HG03064 (cell line): ENCODE data around the gene MMP24.

Experiments
- ATAC-seq: cut with Tn5 transposase; IDR thresholded peaks from one replicate; pipeline ENCODE4 v1.9.1; 2021; ENCODE audit warnings: low read depth; ENCODE audit not compliant: unreplicated experiment

The MMP24 gene

DNA sequence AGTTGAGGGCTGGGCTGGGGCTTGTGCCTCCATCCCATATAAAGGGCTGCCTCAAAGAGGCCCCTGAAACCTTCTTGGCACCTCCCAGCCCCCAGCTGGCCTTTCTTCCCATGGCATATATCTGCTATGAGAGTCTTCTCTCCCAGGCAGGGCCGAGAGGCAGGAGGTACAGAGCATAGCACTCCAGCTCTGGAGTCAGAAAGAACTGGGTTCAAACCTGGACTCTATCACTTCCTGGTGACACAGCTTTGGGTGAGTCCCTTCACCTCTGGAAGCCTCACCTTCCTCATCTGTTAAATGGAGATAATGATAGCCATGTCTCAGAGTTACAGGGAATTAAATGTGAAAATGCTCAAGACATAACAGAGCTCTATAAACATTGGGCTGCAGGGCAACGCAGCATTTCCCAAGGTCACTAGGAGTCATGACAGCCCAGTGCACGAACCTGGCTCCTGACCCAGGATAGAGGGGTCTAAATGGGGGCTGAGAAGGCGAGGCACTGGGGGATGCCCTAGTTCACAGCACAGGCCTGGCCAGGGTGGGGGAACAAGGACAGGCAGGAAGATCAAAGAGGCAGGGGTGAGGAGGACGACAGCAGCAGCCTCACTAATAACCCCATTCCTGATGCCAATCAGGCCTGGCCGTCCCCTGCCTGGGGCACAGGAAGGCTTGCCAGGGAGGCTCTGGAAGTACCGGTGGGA is 63.8 kb downstream of the MMP24 start:
- ATAC-seq: no peak

DNA sequence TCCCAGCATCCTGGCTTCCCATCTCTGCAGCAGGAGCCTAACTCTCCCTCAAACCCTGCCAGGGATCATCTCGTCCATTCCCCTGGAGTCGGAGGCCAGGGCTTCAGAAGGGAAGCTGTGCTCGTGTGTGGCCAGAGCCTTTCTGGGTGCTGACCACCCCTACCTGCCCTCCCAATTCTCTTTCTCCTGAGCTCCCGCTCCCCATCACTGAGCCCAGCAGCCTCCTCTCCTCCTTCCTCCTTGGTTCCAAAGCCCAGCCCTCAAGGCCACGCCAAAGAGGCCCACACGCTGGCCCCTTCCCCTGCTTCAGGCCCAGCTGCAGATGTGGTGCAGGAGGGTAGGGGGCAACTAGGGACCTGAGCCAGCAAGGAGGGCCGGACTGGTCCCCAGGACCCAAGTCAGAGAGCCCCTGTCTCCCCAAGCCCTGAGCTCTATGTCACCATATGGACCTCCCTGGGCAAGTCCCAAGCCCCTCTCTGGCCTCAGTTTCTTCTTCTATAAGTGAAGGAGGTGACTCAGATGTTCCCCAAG is 64.5 kb downstream of the MMP24 start:
- ATAC-seq: no peak

DNA sequence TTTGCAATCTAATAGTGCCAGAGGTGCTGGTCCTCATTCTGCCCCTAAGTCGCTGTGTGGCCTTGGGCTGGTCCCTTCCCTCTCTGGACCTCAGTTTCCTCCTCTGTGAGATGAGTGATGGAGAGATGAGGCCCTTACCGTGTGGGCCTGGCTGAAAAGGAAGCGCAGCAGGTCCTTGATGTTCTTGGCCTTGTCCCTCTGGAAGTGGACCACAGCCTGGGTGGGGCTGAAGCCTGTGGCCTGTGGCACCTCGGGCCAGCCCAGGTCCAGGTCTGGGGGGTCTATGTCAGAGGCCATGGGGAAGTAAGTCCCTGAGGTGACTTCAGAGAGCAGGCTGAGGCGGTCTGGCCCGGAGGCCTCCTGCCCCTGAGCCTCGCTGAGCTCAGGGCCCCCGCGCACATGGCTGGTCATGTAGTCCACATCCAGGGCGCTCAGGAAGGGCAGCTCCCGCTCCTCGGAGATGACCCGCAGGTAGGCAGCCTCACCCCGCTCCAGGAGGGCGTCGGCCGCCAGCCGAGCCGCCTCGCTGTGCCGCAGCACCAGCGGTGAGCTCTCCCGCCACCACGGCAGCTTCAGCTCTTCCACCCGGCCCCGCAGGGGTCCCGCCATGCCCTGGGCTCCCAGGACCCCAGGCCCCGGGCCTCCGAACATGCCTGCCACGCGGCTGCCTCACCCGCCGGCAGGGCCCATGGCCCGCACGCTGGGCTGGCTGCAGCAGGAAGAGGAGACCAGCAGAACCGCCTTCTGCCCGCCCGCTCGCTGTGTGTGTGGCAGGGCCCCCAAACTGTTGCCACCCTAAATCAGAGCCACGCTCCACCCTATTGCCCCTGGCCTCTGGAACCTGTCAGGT is 65.4 kb downstream of the MMP24 start, which contains the start of gene FAM83C:
Gene FAM83C (minus strand): TSS at position 772 of the 850 bp plus-strand sequence. CDS start 121 bp downstream, at position 651.
- no peak for ATAC-seq

- no peak for ATAC-seq
Measured at GRCh38 chr20:35292504-35293285, 66.2 kb downstream of the MMP24 start.

DNA sequence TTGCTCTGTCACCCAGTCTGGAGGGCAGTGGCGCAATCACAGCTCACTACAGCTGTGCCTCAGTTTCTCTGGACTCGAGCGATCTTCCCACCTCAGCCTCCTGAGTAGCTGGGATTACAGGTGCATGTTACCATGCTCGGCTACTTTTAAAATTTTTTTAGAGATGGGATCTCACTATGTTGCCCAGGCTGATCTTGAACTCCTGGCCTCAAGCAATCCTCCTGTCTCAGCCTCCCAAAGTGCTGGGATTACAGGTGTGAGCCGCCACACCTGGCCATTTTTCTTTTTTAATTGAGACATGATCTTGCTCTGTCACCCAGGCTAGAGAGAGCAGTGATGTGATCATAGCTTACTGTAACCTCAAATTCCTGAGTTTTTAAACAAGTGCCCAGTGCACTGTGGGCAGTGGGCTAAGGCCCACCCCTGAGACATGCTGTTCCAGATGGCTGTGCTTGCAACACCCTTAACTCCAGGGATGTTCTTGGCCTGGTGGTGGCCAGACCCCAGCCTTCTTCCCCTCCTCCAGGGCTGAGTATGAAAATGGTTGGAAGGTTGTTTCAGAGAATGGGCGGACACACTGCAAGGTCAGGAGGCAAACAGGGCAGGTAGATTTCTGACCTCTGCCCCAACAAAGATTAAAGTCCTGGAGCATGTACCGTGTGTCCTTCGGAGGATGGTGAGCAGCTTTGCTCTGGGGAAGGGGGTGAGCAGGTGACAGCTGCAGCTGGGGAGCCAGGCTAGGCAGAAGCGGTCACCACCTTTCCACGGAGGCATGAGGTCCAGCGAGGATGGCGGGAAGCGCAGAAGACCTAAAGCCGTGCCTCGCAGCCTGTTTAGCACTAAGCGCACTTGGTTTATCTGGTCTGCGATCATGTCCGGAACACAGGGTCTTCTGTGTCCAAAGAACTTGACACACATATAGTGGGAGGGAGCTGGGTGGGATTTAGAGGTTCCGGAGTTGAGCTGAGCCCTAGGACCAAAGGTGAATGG is 67.1 kb downstream of the MMP24 start:
- no peak for ATAC-seq

GRCh38 chr20:35294293-35294685 is 67.8 kb downstream of the MMP24 start:
- ATAC-seq: no peak

DNA sequence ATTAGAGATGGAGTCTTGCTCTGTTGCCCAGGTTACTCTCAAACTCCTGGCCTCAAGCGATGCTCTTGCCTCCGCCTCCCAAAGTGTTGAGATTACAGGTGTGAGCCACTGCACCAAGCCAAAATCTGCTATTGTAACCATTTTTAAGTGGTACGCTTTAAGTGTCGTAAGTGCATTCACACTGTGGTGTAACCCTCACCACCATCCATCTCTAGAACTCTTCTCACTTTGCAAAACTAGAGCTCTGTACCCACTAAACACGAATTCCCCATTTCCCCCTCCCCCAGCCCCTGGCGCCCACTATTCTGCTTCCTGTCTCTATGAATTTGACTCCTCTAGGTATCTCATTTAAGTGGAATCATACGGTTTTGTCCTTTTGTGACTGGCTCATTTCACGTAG is 68.6 kb downstream of the MMP24 start:
- no peak for ATAC-seq

GRCh38 chr20:35295674-35296073 is 69.2 kb downstream of the MMP24 start:
- no peak for ATAC-seq

- ATAC-seq: no peak
Measured at GRCh38 chr20:35296101-35296554, 69.6 kb downstream of the MMP24 start.

DNA sequence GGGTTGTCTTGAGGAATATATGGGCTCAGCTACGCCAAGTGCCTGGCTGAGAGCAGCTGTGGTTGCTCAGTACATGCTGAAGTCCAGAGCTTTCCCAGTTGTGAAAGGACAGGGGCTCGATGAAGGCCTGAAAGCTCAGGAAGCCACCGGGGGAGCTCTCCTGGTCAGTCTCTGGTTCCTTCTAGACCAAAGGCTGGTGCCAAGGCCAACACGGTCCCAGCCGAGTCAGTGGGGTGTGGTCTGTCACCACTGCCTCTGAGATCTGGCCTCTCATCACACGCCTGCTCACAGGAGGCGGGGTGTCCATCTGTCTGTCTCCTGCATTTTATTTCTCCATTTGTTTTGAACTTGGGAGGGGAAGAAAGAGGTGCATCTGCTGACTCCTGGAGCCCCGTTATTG is 70.7 kb downstream of the MMP24 start:
- ATAC-seq: no peak

DNA sequence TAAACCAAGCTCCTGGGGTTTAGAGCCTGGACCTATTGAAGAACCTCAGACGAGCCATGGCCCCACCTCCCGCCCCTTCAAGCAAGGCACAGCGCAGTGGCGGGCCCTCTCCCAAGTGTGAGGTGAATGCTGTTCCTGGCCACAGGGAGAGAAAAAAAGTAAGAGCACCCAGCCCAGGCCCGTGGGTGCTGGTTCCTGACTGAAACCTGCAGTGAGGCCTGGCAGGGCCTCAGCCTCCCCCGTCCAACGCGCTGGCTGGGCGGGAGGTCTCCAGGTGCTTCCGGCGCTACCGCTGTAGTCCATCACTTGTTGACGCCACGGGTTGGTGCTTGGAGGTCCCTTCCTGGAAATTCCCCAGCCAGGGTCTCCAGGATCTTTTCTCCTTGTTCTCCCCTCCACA is 71.2 kb downstream of the MMP24 start:
- no peak for ATAC-seq

GRCh38 chr20:35298264-35298663 is 71.8 kb downstream of the MMP24 start:
- no peak for ATAC-seq

- ATAC-seq: no peak
Measured at GRCh38 chr20:35299780-35300179, 73.3 kb downstream of the MMP24 start.

GRCh38 chr20:35300469-35301262 is 74.2 kb downstream of the MMP24 start:
- ATAC-seq: no peak

GRCh38 chr20:35301426-35301825 is 74.9 kb downstream of the MMP24 start:
- no peak for ATAC-seq

DNA sequence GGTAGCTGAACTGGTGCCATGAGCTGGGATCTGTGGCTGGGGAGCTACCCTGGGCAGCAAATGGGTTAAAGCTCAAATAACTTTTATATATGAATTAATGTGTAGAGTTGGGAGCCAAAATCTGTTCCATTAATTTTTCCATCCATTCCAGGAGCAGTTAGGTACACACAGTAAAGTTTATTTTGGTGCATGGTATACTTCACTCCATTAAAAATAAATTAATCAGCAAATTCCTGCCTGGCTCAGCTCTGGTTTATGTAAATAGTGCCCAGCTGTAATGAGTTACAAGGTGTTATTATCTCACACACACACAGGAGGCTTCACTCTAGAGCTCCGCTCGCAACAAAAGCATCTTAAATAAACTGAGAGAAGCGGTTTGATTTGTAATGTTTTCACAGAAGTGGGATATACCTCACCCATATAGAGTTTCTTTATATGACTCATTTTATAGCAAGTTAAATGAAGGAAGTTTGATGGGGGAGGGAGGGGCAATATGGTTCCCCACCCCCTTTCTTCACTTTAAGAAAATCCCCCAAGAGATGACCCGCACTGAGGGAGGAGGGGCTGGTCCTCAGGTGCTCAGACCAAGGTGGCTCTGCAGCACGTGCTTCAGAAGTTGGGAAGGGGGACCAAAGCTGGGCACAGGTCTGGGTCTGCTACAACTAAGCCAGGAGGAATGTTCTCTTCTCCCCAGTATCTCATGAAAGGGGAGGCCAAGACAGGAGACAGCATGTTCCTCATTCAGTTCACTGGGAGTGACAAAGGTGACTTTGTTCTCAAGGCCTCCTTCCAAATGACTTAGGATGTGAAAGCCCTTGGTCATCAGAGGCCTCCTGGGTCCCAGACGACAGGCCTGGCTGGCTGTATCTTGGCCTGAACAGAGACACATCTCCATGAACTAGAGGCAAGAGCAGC is 76.2 kb downstream of the MMP24 start:
- ATAC-seq: no peak

- ATAC-seq: no peak
Measured at GRCh38 chr20:35303382-35303734, 76.9 kb downstream of the MMP24 start.
